WTC11 (cell line): ENCODE measurements around the gene EPSTI1.

Source experiments
- MAX ChIP-seq: sonication (generic); formaldehyde crosslinking; IDR thresholded peaks from 2 replicates; pipeline ENCODE4 v1.8.0; 2022; ENCODE audit warnings: mild to moderate bottlenecking, missing genetic modification reagents
- NFYB ChIP-seq: sonication (generic); formaldehyde crosslinking; conservative IDR thresholded peaks from 2 replicates; pipeline ENCODE4 v1.8.0; 2022; ENCODE audit warnings: low read depth, missing genetic modification reagents
- NR2C2 ChIP-seq: sonication (generic); formaldehyde crosslinking; IDR thresholded peaks from 2 replicates; pipeline ENCODE4 v1.8.0; 2022; ENCODE audit warnings: mild to moderate bottlenecking, missing genetic modification reagents
- TF ChIP-seq, protein P1 (sequence below): fragments of 200-600 bp; IDR thresholded peaks from 2 replicates; pipeline ENCODE4 v1.8.0; 2022; ENCODE audit warnings: antibody characterized with exemption
- TF ChIP-seq, protein P2 (sequence below): sonication (generic); formaldehyde crosslinking; IDR thresholded peaks from 2 replicates; pipeline ENCODE4 v1.8.1; 2023; ENCODE audit warnings: mild to moderate bottlenecking, missing genetic modification reagents

- TF ChIP-seq NR2C2 (CRISPR knock-in tag) (no peak), NFYB (CRISPR knock-in tag) (no peak), MAX (CRISPR knock-in tag) (no peak)
- TF ChIP-seq, protein P1, sequence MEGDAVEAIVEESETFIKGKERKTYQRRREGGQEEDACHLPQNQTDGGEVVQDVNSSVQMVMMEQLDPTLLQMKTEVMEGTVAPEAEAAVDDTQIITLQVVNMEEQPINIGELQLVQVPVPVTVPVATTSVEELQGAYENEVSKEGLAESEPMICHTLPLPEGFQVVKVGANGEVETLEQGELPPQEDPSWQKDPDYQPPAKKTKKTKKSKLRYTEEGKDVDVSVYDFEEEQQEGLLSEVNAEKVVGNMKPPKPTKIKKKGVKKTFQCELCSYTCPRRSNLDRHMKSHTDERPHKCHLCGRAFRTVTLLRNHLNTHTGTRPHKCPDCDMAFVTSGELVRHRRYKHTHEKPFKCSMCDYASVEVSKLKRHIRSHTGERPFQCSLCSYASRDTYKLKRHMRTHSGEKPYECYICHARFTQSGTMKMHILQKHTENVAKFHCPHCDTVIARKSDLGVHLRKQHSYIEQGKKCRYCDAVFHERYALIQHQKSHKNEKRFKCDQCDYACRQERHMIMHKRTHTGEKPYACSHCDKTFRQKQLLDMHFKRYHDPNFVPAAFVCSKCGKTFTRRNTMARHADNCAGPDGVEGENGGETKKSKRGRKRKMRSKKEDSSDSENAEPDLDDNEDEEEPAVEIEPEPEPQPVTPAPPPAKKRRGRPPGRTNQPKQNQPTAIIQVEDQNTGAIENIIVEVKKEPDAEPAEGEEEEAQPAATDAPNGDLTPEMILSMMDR = no peak
- TF ChIP-seq, protein P2, sequence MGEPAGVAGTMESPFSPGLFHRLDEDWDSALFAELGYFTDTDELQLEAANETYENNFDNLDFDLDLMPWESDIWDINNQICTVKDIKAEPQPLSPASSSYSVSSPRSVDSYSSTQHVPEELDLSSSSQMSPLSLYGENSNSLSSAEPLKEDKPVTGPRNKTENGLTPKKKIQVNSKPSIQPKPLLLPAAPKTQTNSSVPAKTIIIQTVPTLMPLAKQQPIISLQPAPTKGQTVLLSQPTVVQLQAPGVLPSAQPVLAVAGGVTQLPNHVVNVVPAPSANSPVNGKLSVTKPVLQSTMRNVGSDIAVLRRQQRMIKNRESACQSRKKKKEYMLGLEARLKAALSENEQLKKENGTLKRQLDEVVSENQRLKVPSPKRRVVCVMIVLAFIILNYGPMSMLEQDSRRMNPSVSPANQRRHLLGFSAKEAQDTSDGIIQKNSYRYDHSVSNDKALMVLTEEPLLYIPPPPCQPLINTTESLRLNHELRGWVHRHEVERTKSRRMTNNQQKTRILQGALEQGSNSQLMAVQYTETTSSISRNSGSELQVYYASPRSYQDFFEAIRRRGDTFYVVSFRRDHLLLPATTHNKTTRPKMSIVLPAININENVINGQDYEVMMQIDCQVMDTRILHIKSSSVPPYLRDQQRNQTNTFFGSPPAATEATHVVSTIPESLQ (CRISPR knock-in tag) = no peak
Measured at GRCh38 chr13:42973581-42973980, 18.5 kb downstream of the EPSTI1 start.
